Esophagus muscularis mucosa (tissue), 4 donors: ENCODE data around the gene HDAC4.

ENCODE experiments used
- EP300 ChIP-seq: sonication (generic); formaldehyde crosslinking; IDR thresholded peaks from one replicate; pipeline ENCODE4 v1.6.1; 2017; ENCODE audit warnings: antibody characterized with exemption
- POLR2A ChIP-seq: fragments of 450-650 bp; IDR thresholded peaks from one replicate; pipeline ENCODE4 v1.6.1; 2017; ENCODE audit warnings: antibody characterized with exemption, moderate library complexity, mild to moderate bottlenecking, low read depth
- TF ChIP-seq, protein P1 (sequence below), 3 experiments: fragments of 200-600 bp in 2 of 3; fragments of 450-650 bp in 1 of 3; sonication (generic) in 2 of 3; IDR thresholded peaks; one replicate each; pipeline ENCODE4 v1.5.1; 2017 to 2019; ENCODE audit warnings: antibody characterized with exemption in 3 of 3, mild to moderate bottlenecking in 2 of 3, moderate library complexity in 1 of 3

DNA sequence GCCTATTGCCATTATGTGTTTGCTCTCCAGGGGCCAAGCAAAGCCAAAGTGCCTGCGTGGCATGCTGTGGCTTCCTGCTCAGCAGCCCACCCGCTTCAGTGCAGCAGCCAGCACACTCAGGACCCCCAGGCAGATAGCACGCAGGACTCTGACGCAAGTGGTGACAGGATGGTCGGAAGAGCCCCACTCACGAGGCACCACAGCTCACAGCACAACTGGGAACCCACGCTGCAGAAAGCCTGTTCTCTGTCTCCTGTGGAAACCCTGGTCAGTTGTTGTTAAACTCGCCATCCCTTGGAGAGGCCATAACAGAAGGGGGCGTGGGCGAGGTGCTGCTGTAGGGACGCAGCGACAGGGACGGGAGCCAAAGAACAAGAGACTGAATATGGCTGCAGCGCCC is 76.4 kb downstream of the HDAC4 start:
- TF ChIP-seq, protein P1, sequence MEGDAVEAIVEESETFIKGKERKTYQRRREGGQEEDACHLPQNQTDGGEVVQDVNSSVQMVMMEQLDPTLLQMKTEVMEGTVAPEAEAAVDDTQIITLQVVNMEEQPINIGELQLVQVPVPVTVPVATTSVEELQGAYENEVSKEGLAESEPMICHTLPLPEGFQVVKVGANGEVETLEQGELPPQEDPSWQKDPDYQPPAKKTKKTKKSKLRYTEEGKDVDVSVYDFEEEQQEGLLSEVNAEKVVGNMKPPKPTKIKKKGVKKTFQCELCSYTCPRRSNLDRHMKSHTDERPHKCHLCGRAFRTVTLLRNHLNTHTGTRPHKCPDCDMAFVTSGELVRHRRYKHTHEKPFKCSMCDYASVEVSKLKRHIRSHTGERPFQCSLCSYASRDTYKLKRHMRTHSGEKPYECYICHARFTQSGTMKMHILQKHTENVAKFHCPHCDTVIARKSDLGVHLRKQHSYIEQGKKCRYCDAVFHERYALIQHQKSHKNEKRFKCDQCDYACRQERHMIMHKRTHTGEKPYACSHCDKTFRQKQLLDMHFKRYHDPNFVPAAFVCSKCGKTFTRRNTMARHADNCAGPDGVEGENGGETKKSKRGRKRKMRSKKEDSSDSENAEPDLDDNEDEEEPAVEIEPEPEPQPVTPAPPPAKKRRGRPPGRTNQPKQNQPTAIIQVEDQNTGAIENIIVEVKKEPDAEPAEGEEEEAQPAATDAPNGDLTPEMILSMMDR (IDR thresholded peaks at IDR 0.05): no peak
- TF ChIP-seq POLR2A (no peak), EP300 (no peak)
